C4-2B (cell line): ENCODE results near the gene RBFOX1.
"Not testable (repeated sequence)": the region's sequence is repeated elsewhere in the genome, so short reads cannot be mapped to it uniquely, and the experiment has no call there.

Experiments
- H3K27ac ChIP-seq: fragments of 450-650 bp; 2 replicates; pipeline ENCODE4 v1.5.1; 2017
- CTCF ChIP-seq: fragments of 450-650 bp; conservative IDR thresholded peaks from 2 replicates; pipeline ENCODE4 v1.5.1; 2017; ENCODE audit warnings: mild to moderate bottlenecking
- ZFX ChIP-seq: fragments of 450-650 bp; IDR thresholded peaks from 2 replicates; pipeline ENCODE4 v1.6.1; 2017

Gene RBFOX1

DNA sequence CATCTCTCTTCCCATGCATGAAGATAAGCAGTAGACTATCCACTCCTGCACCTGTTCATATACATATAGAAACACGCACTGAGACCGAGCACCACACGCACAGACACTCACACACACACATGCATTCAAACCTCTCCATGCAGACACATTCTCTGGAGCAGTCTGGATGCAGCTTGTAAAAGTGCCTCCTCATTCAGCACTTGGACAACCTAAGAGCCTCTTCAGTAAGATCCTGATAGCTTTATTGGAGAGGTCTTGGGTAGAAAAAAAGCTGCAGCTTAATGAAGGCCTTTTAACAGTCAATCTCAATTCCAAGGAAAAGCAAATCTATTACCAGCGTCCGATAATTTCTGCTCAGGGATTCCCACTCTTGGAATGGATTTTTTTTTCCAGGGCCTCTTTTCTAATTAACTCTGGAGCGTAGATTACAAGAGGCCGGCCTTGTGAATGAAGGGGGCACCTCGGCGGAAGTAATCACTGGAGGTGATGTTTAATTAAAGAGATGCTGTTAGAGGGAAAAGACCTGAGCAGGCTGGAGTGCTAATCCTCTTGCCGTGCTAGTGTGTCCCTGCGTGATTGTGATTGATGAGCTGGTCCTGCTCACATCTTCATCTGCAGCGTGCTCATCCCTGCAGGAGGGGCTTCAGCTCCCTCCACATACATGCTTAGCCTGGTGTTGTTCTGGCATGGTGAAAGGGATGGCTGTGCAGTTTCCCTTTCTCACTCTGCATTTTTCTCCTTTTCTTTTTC lies 155.1 kb downstream of the RBFOX1 start:
- TF ChIP-seq ZFX (no peak), CTCF (no peak)
- no peak overlapping the region for H3K27ac ChIP-seq

DNA sequence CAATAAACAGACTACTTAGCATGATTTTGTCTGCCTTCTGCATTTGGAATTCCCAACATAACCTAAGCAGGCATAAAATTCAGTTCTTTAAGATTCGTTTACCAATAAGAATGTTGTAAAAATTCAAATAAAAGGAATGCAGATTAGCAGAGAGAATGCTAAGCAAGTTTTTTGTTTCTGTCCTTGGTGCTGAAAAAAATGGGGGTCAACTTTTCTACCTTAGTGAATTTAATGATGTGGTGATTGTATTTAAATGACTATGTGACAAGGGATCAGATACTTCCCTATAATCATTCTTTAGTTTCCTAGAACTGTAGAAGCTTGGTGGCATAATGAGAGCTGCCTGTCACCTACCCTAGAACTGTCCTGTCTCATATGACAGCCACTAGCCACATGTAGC lies 159.5 kb downstream of the RBFOX1 start:
- TF ChIP-seq ZFX = no peak
- no peak for TF ChIP-seq CTCF
- H3K27ac ChIP-seq = no peak overlapping the region

DNA sequence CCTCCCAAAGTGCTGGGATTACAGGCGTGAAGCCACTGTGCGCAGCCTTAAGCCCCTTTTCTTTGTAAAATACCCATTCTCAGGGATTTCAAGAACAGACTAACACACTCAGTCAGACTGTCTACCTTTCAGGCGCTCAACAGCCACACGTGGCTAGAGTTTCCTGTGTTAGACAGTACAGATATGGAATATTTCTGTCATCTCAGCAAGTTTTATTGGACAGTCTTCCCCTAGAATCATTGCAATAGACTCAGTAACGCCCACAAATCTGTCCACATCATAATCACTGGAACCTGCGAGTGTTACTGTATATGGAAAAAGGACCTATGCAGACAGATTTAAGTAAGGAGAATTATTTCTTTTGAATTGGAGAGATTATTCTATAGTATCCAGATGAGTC lies 160.5 kb downstream of the RBFOX1 start:
- TF ChIP-seq ZFX (no peak), CTCF (no peak)
- no peak overlapping the region for H3K27ac ChIP-seq

GRCh38 chr16:7497691-7498090 lies 165.0 kb downstream of the RBFOX1 start:
- no peak for TF ChIP-seq CTCF

GRCh38 chr16:7501868-7502267 lies 169.2 kb downstream of the RBFOX1 start:
- TF ChIP-seq ZFX = no peak
- no peak for TF ChIP-seq CTCF
- no peak overlapping the region for H3K27ac ChIP-seq

More at GRCh38 chr16:7497691-7498090, 165.0 kb downstream of the RBFOX1 start:
- H3K27ac ChIP-seq = no peak overlapping the region

DNA sequence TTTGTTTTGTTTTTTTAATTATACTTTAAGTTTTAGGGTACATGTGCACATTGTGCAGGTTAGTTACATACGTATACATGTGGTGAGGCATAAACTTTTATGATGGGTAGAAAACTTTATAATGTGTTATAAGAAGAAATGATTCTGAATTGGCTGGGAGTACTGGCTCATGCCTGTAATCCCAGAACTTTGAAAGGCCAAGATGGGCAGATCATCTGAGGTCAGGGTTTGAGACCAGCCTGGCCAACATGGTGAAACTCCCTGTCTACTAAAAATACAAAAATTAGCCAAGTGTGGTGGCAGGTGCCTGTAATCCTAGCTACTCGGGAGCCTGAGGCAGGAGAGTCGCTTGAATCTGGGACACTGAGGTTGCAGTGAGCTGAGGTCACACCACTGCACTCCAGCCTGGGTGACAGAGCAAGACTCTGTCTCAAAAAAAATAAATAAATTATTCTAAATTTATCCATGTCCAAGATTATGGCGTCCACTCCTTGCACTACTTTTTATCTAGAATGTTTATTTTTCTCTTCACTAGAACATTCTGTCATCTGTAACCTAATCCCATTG lies 170.0 kb downstream of the RBFOX1 start:
- H3K27ac ChIP-seq = not testable (repeated sequence)

DNA sequence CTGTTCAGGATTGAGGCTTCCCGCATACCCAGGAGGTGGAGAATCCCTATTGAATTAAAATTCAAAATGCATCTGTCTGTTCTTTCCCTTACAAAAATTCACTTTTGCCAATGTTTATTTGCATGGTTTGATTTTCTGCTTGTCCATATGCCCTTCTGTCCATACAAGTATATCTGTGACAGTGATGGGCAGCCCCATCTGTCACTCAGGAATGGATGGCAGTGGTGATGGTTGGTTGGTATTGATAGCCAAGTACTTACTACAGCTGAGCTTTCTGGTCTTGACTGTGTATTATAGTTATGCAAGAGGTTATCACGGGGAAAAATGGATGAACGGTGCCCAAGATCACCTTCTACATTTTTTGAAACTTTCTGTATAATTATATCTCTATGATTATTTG lies 171.0 kb downstream of the RBFOX1 start:
- no peak overlapping the region for H3K27ac ChIP-seq

More for the DNA sequence above, 171.0 kb downstream of the RBFOX1 start:
- no peak for TF ChIP-seq CTCF
- TF ChIP-seq ZFX = no peak
